HCT116 (cell line): ENCODE results near the gene R3HDM4. TPM values are rescaled to one million over a fixed set of nuclear protein-coding genes. Genes with fewer than 3 reads are reported as not detected.

ENCODE experiments used
- ATAC-seq: fragments of 200-7000 bp; cut with Tn5 transposase; 2 replicates; pipeline ENCODE4 v1.9.1; 2020; ENCODE audit warnings: mild to moderate bottlenecking, moderate library complexity
- BruUV-seq: library from RNA; stranded (reverse); fragments of 400-500 nt; replicated peaks from 2 replicates; lab custom pipeline; 2021; lab: Mats Ljungman, UMichigan
- CTCF ChIA-PET: fragments of 300-600 bp; sonication (Branson Sonifier 250); formaldehyde crosslinking; loops from one replicate; lab custom pipeline; 2021; ENCODE audit warnings: antibody characterized with exemption; lab: Charles Lee
- POLR2A ChIA-PET: fragments of 300-600, 350-600 bp; sonication (Branson Sonifier 250); formaldehyde crosslinking; loops from one replicate; lab custom pipeline; 2021; ENCODE audit warnings: antibody characterized with exemption; lab: Charles Lee
- RAD21 ChIA-PET, 2 experiments: fragments of 300-600 bp; sonication (Branson Sonifier 250); formaldehyde crosslinking; loops; one replicate each; lab custom pipeline; 2023; ENCODE audit warnings: low total read pairs in 2 of 2; ENCODE audit not compliant: uncharacterized antibody in 2 of 2, unreplicated experiment in 2 of 2, low non-redundant PET in 1 of 2; lab: Charles Lee
- DNase-seq: peaks from one replicate; pipeline ENCODE4 v3.0.0-alpha.2; 2010; ENCODE audit warnings: low read depth, low spot score
- H2AFZ ChIP-seq: fragments of 200-600 bp; shearing (Covaris generic), sonication (generic); 2 replicates; pipeline ENCODE4 v1.6.1; 2017; ENCODE audit warnings: low read depth, mixed run types, mixed read lengths, antibody characterized with exemption, low read length; ENCODE audit not compliant: poor library complexity, severe bottlenecking
- H3K27ac ChIP-seq: 2 replicates; pipeline ENCODE4 v1.5.1; 2012; ENCODE audit warnings: low read depth, low read length
- H3K27me3 ChIP-seq: fragments of 200-600 bp; sonication (generic); 2 replicates; pipeline ENCODE4 v1.6.1; 2016; ENCODE audit warnings: mixed run types, low read length, mixed read lengths; ENCODE audit not compliant: insufficient read depth
- H3K36me3 ChIP-seq, 2 experiments: fragments of 200-500 bp in 1 of 2; fragments of 200-600 bp in 1 of 2; sonication (Bioruptor generic) in 1 of 2; sonication (generic) in 1 of 2; 2 replicates each; pipeline versions ENCODE4 v1.5.1 to v1.6.1; 2014 to 2016; ENCODE audit warnings: low read length in 2 of 2, inconsistent platforms in 1 of 2, mixed read lengths in 1 of 2, mixed run types in 1 of 2; ENCODE audit not compliant: insufficient read depth in 2 of 2, control insufficient read depth in 1 of 2
- H3K4me1 ChIP-seq, 2 experiments: fragments of 200-600 bp in 1 of 2; sonication (generic) in 1 of 2; 2 replicates each; pipeline versions ENCODE4 v1.5.1 to v1.6.1; 2012 to 2017; ENCODE audit warnings: low read length in 2 of 2, inconsistent platforms in 1 of 2, mild to moderate bottlenecking in 1 of 2, mixed read lengths in 1 of 2, mixed run types in 1 of 2, moderate library complexity in 1 of 2; ENCODE audit not compliant: insufficient read depth in 2 of 2, control insufficient read depth in 1 of 2
- H3K4me2 ChIP-seq: fragments of 200-600 bp; sonication (generic); 2 replicates; pipeline ENCODE4 v1.6.1; 2017; ENCODE audit warnings: mixed run types, low read length, mixed read lengths
- H3K4me3 ChIP-seq, 2 experiments: fragments of 200-600 bp in 1 of 2; sonication (generic) in 1 of 2; replicated peaks in 1 of 2; 2 replicates each; pipeline ENCODE4 v1.5.1; 2011 to 2016; ENCODE audit warnings: low read length in 2 of 2, control low read depth in 1 of 2, low read depth in 1 of 2, mild to moderate bottlenecking in 1 of 2, mixed read lengths in 1 of 2, mixed run types in 1 of 2
- H3K79me2 ChIP-seq: fragments of 200-600 bp; sonication (generic); 2 replicates; pipeline ENCODE4 v1.6.1; 2017; ENCODE audit warnings: mild to moderate bottlenecking, mixed run types, low read length, moderate library complexity, mixed read lengths; ENCODE audit not compliant: insufficient read depth
- H3K9ac ChIP-seq: fragments of 200-600 bp; sonication (generic); 2 replicates; pipeline ENCODE4 v1.6.1; 2016; ENCODE audit warnings: low read length, mixed read lengths
- H3K9me2 ChIP-seq: fragments of 200-600 bp; sonication (generic), shearing (Covaris generic); 2 replicates; pipeline ENCODE4 v1.6.1; 2017; ENCODE audit warnings: mixed run types, mild to moderate bottlenecking, moderate library complexity; ENCODE audit not compliant: insufficient read depth
- H3K9me3 ChIP-seq, 2 experiments: fragments of 200-500 bp in 1 of 2; fragments of 200-600 bp in 1 of 2; sonication (Bioruptor generic) in 1 of 2; sonication (generic) in 1 of 2; 2 replicates each; pipeline ENCODE4 v1.6.1; 2014 to 2017; ENCODE audit warnings: low read length in 2 of 2, mixed read lengths in 2 of 2, inconsistent platforms in 1 of 2, low read depth in 1 of 2, mild to moderate bottlenecking in 1 of 2, mixed run types in 1 of 2, moderate library complexity in 1 of 2; ENCODE audit not compliant: control insufficient read depth in 1 of 2, insufficient read depth in 1 of 2
- H4K20me1 ChIP-seq: fragments of 200-600 bp; sonication (generic), shearing (Covaris generic); 2 replicates; pipeline ENCODE4 v1.6.1; 2017; ENCODE audit warnings: mixed run types, mild to moderate bottlenecking, moderate library complexity; ENCODE audit not compliant: insufficient read depth
- CBX3 ChIP-seq: IDR thresholded peaks from 2 replicates; pipeline ENCODE4 v1.6.1; 2012; ENCODE audit warnings: low read depth
- CEBPB ChIP-seq: IDR thresholded peaks from 2 replicates; pipeline ENCODE4 v1.6.1; 2012; ENCODE audit warnings: low read depth
- EGR1 ChIP-seq: IDR thresholded peaks from 2 replicates; pipeline ENCODE4 v1.6.1; 2012; ENCODE audit warnings: low read depth
- EZH2 ChIP-seq: fragments of 200-600 bp; sonication (generic); IDR thresholded peaks from 2 replicates; pipeline ENCODE4 v1.6.1; 2017; ENCODE audit warnings: antibody characterized with exemption, mixed run types
- EZH2phosphoT487 ChIP-seq: fragments of 200-600 bp; IDR thresholded peaks from 2 replicates; pipeline ENCODE4 v1.6.1; 2018; ENCODE audit warnings: antibody characterized with exemption, borderline replicate concordance
- FOSL1 ChIP-seq: IDR thresholded peaks from 2 replicates; pipeline ENCODE4 v1.6.1; 2012; ENCODE audit warnings: low read depth
- JUND ChIP-seq: IDR thresholded peaks from 2 replicates; pipeline ENCODE4 v1.6.1; 2012
- POLR2AphosphoS5 ChIP-seq: IDR thresholded peaks from 2 replicates; pipeline ENCODE4 v1.6.1; 2011; ENCODE audit warnings: mild to moderate bottlenecking, low read depth, low read length, moderate library complexity
- RAD21 ChIP-seq: IDR thresholded peaks from 2 replicates; pipeline ENCODE4 v1.6.1; 2012; ENCODE audit warnings: low read depth, mild to moderate bottlenecking
- SIN3A ChIP-seq: IDR thresholded peaks from 2 replicates; pipeline ENCODE4 v1.6.1; 2012; ENCODE audit warnings: low read depth
- SP1 ChIP-seq: IDR thresholded peaks from 2 replicates; pipeline ENCODE4 v1.6.1; 2012; ENCODE audit warnings: low read depth
- SRF ChIP-seq: IDR thresholded peaks from 2 replicates; pipeline ENCODE4 v1.6.1; 2012; ENCODE audit warnings: low read depth
- ZNF274 ChIP-seq: fragments of 200-500 bp; sonication (Bioruptor generic); IDR thresholded peaks from 2 replicates; pipeline ENCODE4 v1.6.1; 2014; ENCODE audit warnings: mild to moderate bottlenecking, low read depth, low read length, inconsistent platforms
- intact Hi-C: fragments of 100-400 bp; cut with micrococcal nuclease; formaldehyde crosslinking; loops from 2 replicates; pipeline ENCODE4 v1.10.0; 2022
- total RNA-seq: library from RNA; stranded (reverse); gene quantifications from one replicate; pipeline ENCODE4 v1.2.1, GENCODE V29; 2021; ENCODE audit not compliant: unreplicated experiment
- TF ChIP-seq, protein P1 (sequence below), 3 experiments: fragments of 200-600 bp in 1 of 3; sonication (generic) in 1 of 3; IDR thresholded peaks in 2 of 3; conservative IDR thresholded peaks in 1 of 3; 2 replicates each; pipeline ENCODE4 v1.5.1; 2012 to 2017; ENCODE audit warnings: low read depth in 2 of 3, low read length in 2 of 3, antibody characterized with exemption in 1 of 3, borderline replicate concordance in 1 of 3, control low read depth in 1 of 3, mild to moderate bottlenecking in 1 of 3, mixed read lengths in 1 of 3, mixed run types in 1 of 3, moderate library complexity in 1 of 3; ENCODE audit not compliant: insufficient read depth in 1 of 3

Gene R3HDM4
- total RNA-seq, 1 experiment from 2014 or later = 92.3 TPM

DNA sequence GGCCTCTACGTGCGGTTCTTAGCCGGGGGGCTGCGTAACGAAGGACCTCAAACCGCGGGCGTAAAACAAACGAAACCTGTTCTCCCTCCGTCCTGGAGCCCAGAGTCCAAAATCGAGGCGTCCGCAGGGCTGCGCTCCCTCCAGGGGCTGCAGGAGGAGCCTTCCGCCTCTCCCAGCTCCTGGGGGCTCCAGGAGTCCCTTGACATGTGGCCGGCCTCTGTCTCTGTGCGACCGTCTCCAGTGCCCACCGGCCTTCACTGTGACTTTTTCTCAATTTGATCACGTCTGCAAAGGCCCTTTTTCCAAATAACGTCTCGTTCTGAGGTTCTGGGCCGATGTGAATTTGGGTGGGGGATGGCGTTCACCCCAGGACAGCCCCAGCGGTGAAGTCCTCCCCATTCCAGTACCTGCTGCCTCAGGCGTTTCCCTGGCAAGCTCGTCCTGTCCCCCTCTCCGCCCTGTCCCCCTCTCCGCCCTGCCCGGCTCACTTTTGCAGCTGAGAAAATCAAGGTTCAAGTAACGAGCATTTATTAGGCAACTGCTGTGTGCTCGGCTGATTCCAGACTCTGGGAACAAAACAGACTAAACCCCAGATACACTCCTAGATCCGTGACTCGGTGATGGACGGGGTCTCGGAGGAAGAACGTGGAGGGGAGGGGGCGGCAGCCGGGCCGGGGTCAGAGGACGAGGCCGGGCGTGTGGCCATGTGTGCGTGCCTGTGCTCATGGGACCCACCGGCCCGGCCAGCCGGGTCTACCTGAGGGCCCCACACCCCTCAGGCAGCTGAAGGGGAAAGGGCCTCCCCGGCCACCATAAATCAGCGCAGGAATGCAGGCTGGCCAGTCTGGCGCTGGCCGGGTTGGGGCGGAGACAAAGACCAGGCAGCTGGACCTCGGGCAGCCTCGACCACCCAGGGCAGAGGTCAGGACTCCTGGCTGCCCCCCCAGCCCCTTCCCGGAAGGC lies 43.1 kb upstream of the R3HDM4 start:
- no peaks in the 10 kb centered on the region for H3K27me3 ChIP-seq
- intact Hi-C loops = no loop called here
- H3K9ac ChIP-seq = peak overlapping the region; percentile 71
- ChIA-PET RAD21 (interaction anchor here in 1 of 2 experiments (0.6 kb wide), 1 partner anchor 35 kb away, joined by 5 read pairs; no protein-coding TSS in a partner anchor), POLR2A (no interaction called here), CTCF (no interaction called here)
- H3K9me2 ChIP-seq = no peaks in the 10 kb centered on the region
- H3K36me3 ChIP-seq = no peaks in the 10 kb centered on the region
- peak overlapping the region; percentile 91 for H3K4me2 ChIP-seq
- H3K4me1 ChIP-seq = peaks cover 68 to 96% of the 10 kb centered on the region in 2 experiments
- H3K9me3 ChIP-seq = no peaks in the 10 kb centered on the region
- DNase-seq = no peak
- no TSS peak for BruUV-seq
- peaks cover 18% of the 10 kb centered on the region for H3K79me2 ChIP-seq
- H2AFZ ChIP-seq = no peak overlapping the region
- TF ChIP-seq CEBPB = no peak
- no peak for TF ChIP-seq SP1
- TF ChIP-seq RAD21 = no peak
- TF ChIP-seq, protein P1, sequence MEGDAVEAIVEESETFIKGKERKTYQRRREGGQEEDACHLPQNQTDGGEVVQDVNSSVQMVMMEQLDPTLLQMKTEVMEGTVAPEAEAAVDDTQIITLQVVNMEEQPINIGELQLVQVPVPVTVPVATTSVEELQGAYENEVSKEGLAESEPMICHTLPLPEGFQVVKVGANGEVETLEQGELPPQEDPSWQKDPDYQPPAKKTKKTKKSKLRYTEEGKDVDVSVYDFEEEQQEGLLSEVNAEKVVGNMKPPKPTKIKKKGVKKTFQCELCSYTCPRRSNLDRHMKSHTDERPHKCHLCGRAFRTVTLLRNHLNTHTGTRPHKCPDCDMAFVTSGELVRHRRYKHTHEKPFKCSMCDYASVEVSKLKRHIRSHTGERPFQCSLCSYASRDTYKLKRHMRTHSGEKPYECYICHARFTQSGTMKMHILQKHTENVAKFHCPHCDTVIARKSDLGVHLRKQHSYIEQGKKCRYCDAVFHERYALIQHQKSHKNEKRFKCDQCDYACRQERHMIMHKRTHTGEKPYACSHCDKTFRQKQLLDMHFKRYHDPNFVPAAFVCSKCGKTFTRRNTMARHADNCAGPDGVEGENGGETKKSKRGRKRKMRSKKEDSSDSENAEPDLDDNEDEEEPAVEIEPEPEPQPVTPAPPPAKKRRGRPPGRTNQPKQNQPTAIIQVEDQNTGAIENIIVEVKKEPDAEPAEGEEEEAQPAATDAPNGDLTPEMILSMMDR (IDR thresholded peaks at IDR 0.05 in 2 of 3, conservative IDR thresholded peaks at IDR 0.05 in 1 of 3; ENCODE audit: borderline replicate concordance in 1 of 3, insufficient read depth in 1 of 3, low read depth in 2 of 3, low read length in 2 of 3) = no peak
- no peak for TF ChIP-seq EZH2phosphoT487
- no peak for TF ChIP-seq JUND
- no peak for TF ChIP-seq SIN3A
- no peak for TF ChIP-seq CBX3
- no peak for TF ChIP-seq POLR2AphosphoS5
- no peak for TF ChIP-seq EGR1
- TF ChIP-seq SRF = no peak
- no peak for TF ChIP-seq EZH2
- TF ChIP-seq ZNF274 = no peak
- TF ChIP-seq FOSL1 = no peak
- peak overlapping the region; percentile 27 to 53 for H3K4me3 ChIP-seq
- peak overlapping the region; percentile 80 for H3K27ac ChIP-seq
- no peaks in the 10 kb centered on the region for H4K20me1 ChIP-seq
- ATAC-seq = peak; percentile 32
